ENCODE results near the gene KRT13. TPM values are rescaled to one million over a fixed set of nuclear protein-coding genes. Genes with fewer than 3 reads are reported as not detected.

Gene KRT13
- polyA plus RNA-seq = 15.2 to 46.6 TPM (median 24.0 TPM) in 3 replicates
- 4.2 TPM for polyA plus RNA-seq (2011; ENCODE audit: low read depth)
- 38.3 and 41.9 TPM in 2 replicates for polyA plus RNA-seq (2011; cell fraction: cytosol; rRNA removed)
- polyA plus RNA-seq (2011; cell fraction: nucleus; rRNA removed) = 84.8 and 170 TPM in 2 replicates
- 5.4 and 12.9 TPM in 2 replicates for polyA plus RNA-seq (2012; ENCODE audit: low replicate concordance)
- polyA minus RNA-seq = 20.5 to 41.8 TPM (median 22.2 TPM) in 3 replicates
- polyA minus RNA-seq (2011; cell fraction: cytosol; rRNA and poly(A)+ RNA removed) = 23.6 TPM
- 32.3 and 50.6 TPM in 2 replicates for polyA minus RNA-seq (2011; cell fraction: nucleus; rRNA and poly(A)+ RNA removed)

- Histone ChIP-seq H3K4me2 (ENCODE audit: control insufficient read depth, extremely low read depth, insufficient read depth, low read depth, low read length) (no peak within 1 kb of the TSS), H2AFZ (ENCODE audit: control insufficient read depth, low read length) (no peak within 1 kb of the TSS), H3K27ac (ENCODE audit: control insufficient read depth, insufficient read depth, low read length) (no peak within 1 kb of the TSS), H3K27me3 (ENCODE audit: control insufficient read depth, extremely low read depth, insufficient read depth, low read length) (no peaks in the 10 kb centered on the region), H3K36me3 (ENCODE audit: control insufficient read depth in 2 of 2, extremely low read depth in 1 of 2, insufficient read depth in 2 of 2, low read length in 2 of 2) (no peaks in the 10 kb centered on the region), H4K20me1 (ENCODE audit: control insufficient read depth, extremely low read depth, insufficient read depth, low read length) (no peaks in the 10 kb centered on the region), H3K9me3 (ENCODE audit: control insufficient read depth, low read depth, low read length) (no peaks in the 10 kb centered on the region), H3K9me1 (ENCODE audit: control insufficient read depth, extremely low read depth, insufficient read depth, low read length) (no peaks in the 10 kb centered on the region), H3K9ac (ENCODE audit: control insufficient read depth, extremely low read depth, insufficient read depth, low read length) (no peak within 1 kb of the TSS), H3K79me2 (ENCODE audit: control insufficient read depth, insufficient read depth, low read length) (no peaks in the 10 kb centered on the region), H3K4me3 (ENCODE audit: control insufficient read depth in 2 of 3, extremely low read depth in 1 of 3, insufficient read depth in 2 of 3, low read depth in 1 of 3, low read length in 3 of 3) (no peak within 1 kb of the TSS), H3K4me1 (ENCODE audit: control insufficient read depth, extremely low read depth, insufficient read depth, low read length) (peaks cover 16% of the 10 kb centered on the region)
- dilution Hi-C loops (cut with MboI; ENCODE audit: extremely low pct_ligation_motif_present, low sequenced_read_pairs) = no loop called here
- FAIRE-seq (no peak), DNase-seq (ENCODE audit: low read depth, low spot score) (no peak)
- TF ChIP-seq EZH2 (IDR thresholded peaks at IDR 0.05; ENCODE audit: low read length) (no peak), CTCF (optimal IDR thresholded peaks at IDR 0.05 in 1 of 3, IDR thresholded peaks at IDR 0.05 in 1 of 3, conservative IDR thresholded peaks at IDR 0.05 in 1 of 3; ENCODE audit: extremely low read depth in 1 of 3, insufficient read depth in 2 of 3, low read length in 3 of 3) (no peak)
Measured at GRCh38 chr17:41505007-41505808, at the start of gene KRT13. Gene KRT13 (minus strand): TSS chr17:41505612. CDS start chr17:41505550, 62 bp downstream.

DNA sequence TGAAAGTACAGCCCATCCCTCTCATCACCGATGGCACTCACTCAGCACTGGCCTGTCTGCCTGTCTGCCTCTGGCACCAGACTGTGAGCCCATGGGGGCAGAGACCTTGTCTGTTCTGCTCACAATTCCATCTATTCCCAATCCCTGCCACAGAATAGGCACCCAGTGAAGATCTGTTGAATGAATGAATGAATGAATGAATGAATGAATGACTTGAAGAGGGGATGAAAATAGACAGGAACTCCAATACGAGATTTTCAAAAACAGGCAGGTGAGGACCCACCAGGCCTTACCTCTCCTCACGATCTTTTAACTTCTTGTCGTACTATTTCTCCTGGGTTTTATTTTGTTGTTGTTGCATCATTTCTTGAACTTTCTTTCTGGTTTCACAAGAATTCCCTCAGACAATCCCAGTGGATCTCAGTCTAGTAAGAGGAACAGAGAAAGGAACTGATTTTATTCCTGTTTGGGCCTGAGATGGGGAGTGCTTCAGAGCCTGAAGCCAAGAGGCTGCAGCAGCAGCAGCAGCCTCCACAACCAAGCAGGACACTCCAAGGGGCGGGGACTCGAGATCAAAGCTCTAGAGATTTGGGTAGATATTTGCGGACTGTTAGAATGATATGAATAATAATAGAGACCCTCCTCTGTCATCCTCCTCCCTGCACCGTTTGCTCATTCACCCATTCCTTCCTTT lies 48.7 kb upstream of the KRT13 start:
- Histone ChIP-seq H3K27ac (ENCODE audit: control insufficient read depth, insufficient read depth, low read length) (no peak overlapping the region), H3K9me1 (ENCODE audit: control insufficient read depth, extremely low read depth, insufficient read depth, low read length) (no peaks in the 10 kb centered on the region), H3K9me3 (ENCODE audit: control insufficient read depth, low read depth, low read length) (no peaks in the 10 kb centered on the region), H3K4me1 (ENCODE audit: control insufficient read depth, extremely low read depth, insufficient read depth, low read length) (peaks cover 33% of the 10 kb centered on the region), H3K79me2 (ENCODE audit: control insufficient read depth, insufficient read depth, low read length) (no peaks in the 10 kb centered on the region), H3K36me3 (ENCODE audit: control insufficient read depth in 2 of 2, extremely low read depth in 1 of 2, insufficient read depth in 2 of 2, low read length in 2 of 2) (no peaks in the 10 kb centered on the region), H3K9ac (ENCODE audit: control insufficient read depth, extremely low read depth, insufficient read depth, low read length) (no peak overlapping the region), H3K27me3 (ENCODE audit: control insufficient read depth, extremely low read depth, insufficient read depth, low read length) (no peaks in the 10 kb centered on the region), H3K4me2 (ENCODE audit: control insufficient read depth, extremely low read depth, insufficient read depth, low read depth, low read length) (no peak overlapping the region), H4K20me1 (ENCODE audit: control insufficient read depth, extremely low read depth, insufficient read depth, low read length) (no peaks in the 10 kb centered on the region), H2AFZ (ENCODE audit: control insufficient read depth, low read length) (no peak overlapping the region), H3K4me3 (ENCODE audit: control insufficient read depth in 2 of 3, extremely low read depth in 1 of 3, insufficient read depth in 2 of 3, low read depth in 1 of 3, low read length in 3 of 3) (no peak overlapping the region)
- dilution Hi-C loops (cut with MboI; ENCODE audit: extremely low pct_ligation_motif_present, low sequenced_read_pairs) = no loop called here
- no peak for FAIRE-seq
- DNase-seq (ENCODE audit: low read depth, low spot score) = no peak
- TF ChIP-seq EZH2 (IDR thresholded peaks at IDR 0.05; ENCODE audit: low read length) (no peak), CTCF (optimal IDR thresholded peaks at IDR 0.05 in 1 of 3, IDR thresholded peaks at IDR 0.05 in 1 of 3, conservative IDR thresholded peaks at IDR 0.05 in 1 of 3; ENCODE audit: extremely low read depth in 1 of 3, insufficient read depth in 2 of 3, low read length in 3 of 3) (no peak)
